ENCODE results near the gene ORAI2.

Gene ORAI2

GRCh38 chr7:102456327-102456726, 23.0 kb downstream of the ORAI2 start:
- H3K27ac ChIP-seq = peak overlapping the region; percentile 34
- DNase-seq (ENCODE audit: low spot score) = peak; percentile 41
- POLR2A ChIA-PET (ENCODE audit: low non-redundant PET) = no interaction called here
- CTCF ChIA-PET = interaction anchor here (0.8 to 1.0 kb wide), 2 partner anchors 10 to 67 kb away, joined by 6 to 7 read pairs; no protein-coding TSS in a partner anchor
- no peak for TF ChIP-seq CTCF (conservative IDR thresholded peaks at IDR 0.05; ENCODE audit: low read depth)

GRCh38 chr7:102457352-102457924, 24.1 kb downstream of the ORAI2 start:
- ChIA-PET POLR2A (ENCODE audit: low non-redundant PET) (no interaction called here), CTCF (no interaction called here)
- H3K27ac ChIP-seq = no peak overlapping the region; the same call in 1 of the 2 replicates
- TF ChIP-seq CTCF (conservative IDR thresholded peaks at IDR 0.05; ENCODE audit: low read depth) = no peak
- no peak for DNase-seq (ENCODE audit: low spot score)

GRCh38 chr7:102459221-102459844, 26.0 kb downstream of the ORAI2 start:
- H3K27ac ChIP-seq = peak overlapping the region; percentile 33; the same call in 1 of the 2 replicates
- no peak for TF ChIP-seq CTCF (conservative IDR thresholded peaks at IDR 0.05; ENCODE audit: low read depth)
- CTCF ChIA-PET = no interaction called here

GRCh38 chr7:102460467-102460866, 27.1 kb downstream of the ORAI2 start:
- CTCF ChIA-PET = interaction anchor here (0.5 kb wide), 1 partner anchor 38 kb away, joined by 6 read pairs; no protein-coding TSS in a partner anchor
- POLR2A ChIA-PET (ENCODE audit: low non-redundant PET) = interaction anchor here (0.6 kb wide), 1 partner anchor 9 kb away, joined by 3 read pairs; no protein-coding TSS in a partner anchor
- H3K27ac ChIP-seq = peak overlapping the region; percentile 33
- DNase-seq (ENCODE audit: low spot score) = no peak
- no peak for TF ChIP-seq CTCF (conservative IDR thresholded peaks at IDR 0.05; ENCODE audit: low read depth)

More at GRCh38 chr7:102459221-102459844, 26.0 kb downstream of the ORAI2 start:
- DNase-seq (ENCODE audit: low spot score) = no peak
- POLR2A ChIA-PET (ENCODE audit: low non-redundant PET) = no interaction called here

- POLR2A ChIA-PET (ENCODE audit: low non-redundant PET) = no interaction called here
- CTCF ChIA-PET = interaction anchor here (0.6 to 1.0 kb wide), 3 partner anchors 10 to 54 kb away, joined by 3 read pairs; no protein-coding TSS in a partner anchor
- peak overlapping the region; percentile 74 for H3K27ac ChIP-seq
- DNase-seq (ENCODE audit: low spot score) = no peak
- no peak for TF ChIP-seq CTCF (conservative IDR thresholded peaks at IDR 0.05; ENCODE audit: low read depth)
Measured at GRCh38 chr7:102463841-102464576, 30.6 kb downstream of the ORAI2 start.

GRCh38 chr7:102464577-102465280, 31.4 kb downstream of the ORAI2 start, which contains the start of the genes ALKBH4 and LRWD1:
Gene ALKBH4 (minus strand): TSS chr7:102464863. CDS start chr7:102464836, 27 bp downstream.
Gene LRWD1 (plus strand): TSS chr7:102464984. CDS start chr7:102465081, 97 bp downstream.
- peak within 1 kb of the TSS; percentile 74 for H3K27ac ChIP-seq
- CTCF ChIA-PET = interaction anchor here (0.6 to 1.0 kb wide), 2 partner anchors 10 to 54 kb away, joined by 3 read pairs; no protein-coding TSS in a partner anchor
- TF ChIP-seq CTCF (conservative IDR thresholded peaks at IDR 0.05; ENCODE audit: low read depth) = no peak; the same call in 1 of the 2 replicates
- peak; percentile 98 for DNase-seq (ENCODE audit: low spot score)
- POLR2A ChIA-PET (ENCODE audit: low non-redundant PET) = no interaction called here
